ENCODE results near the gene HOMER2. TPM values are rescaled to one million over a fixed set of nuclear protein-coding genes. Genes with fewer than 3 reads are reported as not detected.

The HOMER2 gene
- total RNA-seq, 4 donors from 2014 or later: 3.6 to 9.8 (median 7.4) TPM

DNA sequence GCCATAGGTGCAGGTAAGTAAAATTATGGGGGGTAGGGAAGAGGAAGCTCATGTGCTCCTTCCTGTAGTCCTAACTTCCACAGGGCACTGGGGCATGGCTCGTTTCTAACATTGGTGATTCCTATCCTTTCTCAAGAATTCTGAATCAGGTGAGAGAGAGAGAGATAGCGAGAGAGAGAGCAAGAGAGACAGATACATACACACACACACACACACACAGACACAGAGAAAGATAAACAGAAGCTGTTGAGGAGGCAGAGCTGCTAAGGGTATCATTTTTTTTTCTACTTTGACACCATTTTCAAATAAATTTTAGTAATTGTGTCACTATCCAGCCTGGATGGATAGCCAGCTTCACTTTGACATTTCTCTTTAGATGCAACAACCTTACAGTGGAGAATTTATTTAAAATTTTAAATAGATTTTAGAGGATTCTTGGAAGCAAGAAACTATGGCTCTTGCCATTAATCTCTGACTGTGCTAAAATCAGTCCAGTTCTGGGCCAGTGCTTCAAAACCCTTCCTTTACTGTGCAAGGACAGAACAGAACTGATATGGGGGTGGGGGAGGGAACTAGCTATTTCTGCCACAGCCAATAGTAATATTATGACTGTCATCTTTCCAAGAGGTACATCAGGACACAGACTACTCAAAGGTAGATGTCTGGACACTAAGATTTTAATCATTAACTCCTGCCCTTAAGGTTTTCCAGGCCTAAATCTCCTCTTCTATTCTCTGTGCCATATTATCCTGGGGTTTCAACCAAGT, 18.9 kb upstream of the HOMER2 start:
- no peak for TF ChIP-seq CTCF (IDR thresholded peaks at IDR 0.05; ENCODE audit: low read depth)

- TF ChIP-seq CTCF (IDR thresholded peaks at IDR 0.05; ENCODE audit: low read depth): no peak
These were observed 18.2 kb upstream of the HOMER2 start for GRCh38 chr15:82970696-82971095.

- TF ChIP-seq CTCF (IDR thresholded peaks at IDR 0.05; ENCODE audit: low read depth): no peak
These were observed 17.7 kb upstream of the HOMER2 start for GRCh38 chr15:82970078-82970686.

DNA sequence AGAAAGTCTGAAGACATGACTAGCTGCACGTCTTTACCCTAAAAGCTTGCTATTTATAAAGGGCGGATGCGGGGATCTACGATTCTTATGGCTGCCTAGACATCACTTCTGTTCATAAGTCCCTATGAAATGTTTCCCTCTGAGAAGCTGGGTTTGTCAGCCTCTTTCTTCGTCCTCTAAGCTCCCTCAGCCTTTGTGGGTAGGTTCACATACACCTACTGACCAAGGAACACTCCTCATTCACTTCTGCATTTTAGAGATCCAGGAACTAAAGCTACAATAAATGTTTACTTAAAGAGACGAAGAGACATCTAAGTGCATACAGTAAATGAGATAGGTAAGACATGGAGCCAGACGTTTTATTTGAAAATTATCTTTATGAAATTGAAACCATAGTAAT, 16.8 kb upstream of the HOMER2 start:
- no peak for TF ChIP-seq CTCF (IDR thresholded peaks at IDR 0.05; ENCODE audit: low read depth)

DNA sequence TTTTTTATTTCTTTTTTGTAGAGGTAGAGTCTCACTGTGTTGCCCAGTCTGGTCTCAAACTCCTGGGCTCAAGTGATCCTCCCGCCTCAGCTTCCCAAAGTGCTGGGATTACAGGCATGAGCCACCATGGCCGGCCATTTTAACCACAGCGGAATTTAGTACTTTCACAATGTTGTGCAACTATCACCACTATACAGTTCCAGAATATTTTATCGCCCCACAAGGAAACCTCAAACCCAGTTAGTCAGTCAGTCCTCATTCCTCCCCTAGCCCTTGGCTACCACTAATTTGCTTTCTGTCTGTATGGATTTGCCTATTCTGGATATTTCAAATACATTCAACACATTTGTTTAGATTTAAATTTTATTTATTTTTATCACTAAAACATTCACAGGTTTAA, 15.5 kb upstream of the HOMER2 start:
- TF ChIP-seq CTCF (IDR thresholded peaks at IDR 0.05; ENCODE audit: low read depth): no peak

GRCh38 chr15:82966671-82967071, 14.2 kb upstream of the HOMER2 start:
- no peak for TF ChIP-seq CTCF (IDR thresholded peaks at IDR 0.05; ENCODE audit: low read depth)

GRCh38 chr15:82964890-82965289, 12.4 kb upstream of the HOMER2 start:
- no peak for TF ChIP-seq CTCF (IDR thresholded peaks at IDR 0.05; ENCODE audit: low read depth)

Data from subcutaneous adipose tissue (tissue), 4 donors.